ENCODE measurements around the gene SFXN5.
"Not testable (repeated sequence)": the region's sequence is repeated elsewhere in the genome, so short reads cannot be mapped to it uniquely, and the experiment has no call there.

Gene SFXN5

DNA sequence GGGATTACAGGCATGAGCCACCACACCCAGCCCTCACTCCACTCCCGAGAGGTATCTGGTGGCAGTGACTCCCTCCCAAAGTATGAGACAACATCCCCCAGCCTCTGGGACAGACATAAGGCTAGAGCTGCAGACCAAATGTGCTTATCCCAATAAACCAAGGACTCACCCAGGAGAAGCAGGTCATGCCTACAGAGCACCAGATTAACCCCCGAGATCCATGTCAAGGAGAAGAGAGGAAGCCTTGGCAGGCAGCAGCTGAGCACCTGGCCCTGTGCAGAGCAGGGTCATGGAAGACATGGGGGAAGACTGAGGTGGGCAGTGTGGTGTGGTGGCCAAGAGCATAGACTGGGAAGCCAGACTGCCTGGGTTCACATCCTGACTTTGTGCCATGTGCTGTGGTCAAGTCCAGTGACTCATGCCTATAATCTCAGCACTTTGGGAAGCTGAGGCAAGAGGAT lies 34.0 kb upstream of the SFXN5 start:
- DNase-seq (ENCODE audit: extremely low read depth, low read depth): no peak

DNA sequence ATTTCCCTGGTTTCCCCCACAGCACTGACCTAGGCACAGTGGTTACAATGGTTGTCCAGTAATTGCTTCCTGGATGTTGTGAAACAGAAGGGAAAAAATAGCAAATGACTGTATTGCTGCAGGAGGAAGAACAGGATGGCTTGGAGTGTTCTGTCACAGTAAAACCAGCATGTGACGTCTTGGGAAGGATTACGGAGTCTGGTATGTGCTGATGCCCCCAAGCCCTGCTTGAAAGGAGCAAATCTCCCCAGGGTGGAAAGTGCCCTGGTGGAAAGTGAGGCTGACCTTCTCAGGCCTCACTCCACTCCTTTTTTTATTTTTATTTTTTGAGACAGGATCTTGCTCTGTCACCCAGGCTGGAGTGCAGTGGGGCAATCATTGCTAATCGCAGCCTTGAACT lies 33.4 kb upstream of the SFXN5 start:
- TF ChIP-seq, protein P1, sequence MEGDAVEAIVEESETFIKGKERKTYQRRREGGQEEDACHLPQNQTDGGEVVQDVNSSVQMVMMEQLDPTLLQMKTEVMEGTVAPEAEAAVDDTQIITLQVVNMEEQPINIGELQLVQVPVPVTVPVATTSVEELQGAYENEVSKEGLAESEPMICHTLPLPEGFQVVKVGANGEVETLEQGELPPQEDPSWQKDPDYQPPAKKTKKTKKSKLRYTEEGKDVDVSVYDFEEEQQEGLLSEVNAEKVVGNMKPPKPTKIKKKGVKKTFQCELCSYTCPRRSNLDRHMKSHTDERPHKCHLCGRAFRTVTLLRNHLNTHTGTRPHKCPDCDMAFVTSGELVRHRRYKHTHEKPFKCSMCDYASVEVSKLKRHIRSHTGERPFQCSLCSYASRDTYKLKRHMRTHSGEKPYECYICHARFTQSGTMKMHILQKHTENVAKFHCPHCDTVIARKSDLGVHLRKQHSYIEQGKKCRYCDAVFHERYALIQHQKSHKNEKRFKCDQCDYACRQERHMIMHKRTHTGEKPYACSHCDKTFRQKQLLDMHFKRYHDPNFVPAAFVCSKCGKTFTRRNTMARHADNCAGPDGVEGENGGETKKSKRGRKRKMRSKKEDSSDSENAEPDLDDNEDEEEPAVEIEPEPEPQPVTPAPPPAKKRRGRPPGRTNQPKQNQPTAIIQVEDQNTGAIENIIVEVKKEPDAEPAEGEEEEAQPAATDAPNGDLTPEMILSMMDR (IDR thresholded peaks at IDR 0.05; ENCODE audit: low read depth, low read length): no peak
- DNase-seq (ENCODE audit: extremely low read depth, low read depth): no peak

More for the DNA sequence above, 34.0 kb upstream of the SFXN5 start:
- TF ChIP-seq, protein P1 (IDR thresholded peaks at IDR 0.05; ENCODE audit: low read depth, low read length): no peak

DNA sequence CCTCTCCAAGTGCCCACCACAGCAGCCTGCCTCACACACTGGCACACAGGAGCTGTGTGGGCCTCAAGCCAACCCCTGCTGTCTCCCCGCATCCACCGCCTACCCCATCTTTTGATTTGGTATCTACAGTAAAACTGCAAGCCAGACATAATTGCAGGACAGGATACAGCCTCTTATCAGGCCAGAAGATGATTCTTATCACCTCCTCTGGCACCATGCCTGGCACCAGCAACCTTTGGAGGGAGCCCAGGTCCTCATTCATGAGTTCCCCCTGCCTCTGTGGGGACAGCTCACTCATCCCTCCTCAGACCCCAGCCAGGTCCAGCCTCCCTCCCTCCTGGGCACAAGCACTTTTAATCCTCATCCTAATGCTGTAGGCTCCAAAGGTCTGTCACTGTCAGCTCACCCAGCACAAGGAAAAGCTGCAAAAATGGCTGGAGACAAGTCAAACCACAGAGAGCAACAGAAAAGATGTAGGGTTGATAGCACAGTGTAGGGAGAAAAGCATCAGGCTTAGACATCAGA lies 31.6 kb upstream of the SFXN5 start:
- TF ChIP-seq, protein P1 (IDR thresholded peaks at IDR 0.05; ENCODE audit: low read depth, low read length): no peak
- DNase-seq (ENCODE audit: extremely low read depth, low read depth): no peak

DNA sequence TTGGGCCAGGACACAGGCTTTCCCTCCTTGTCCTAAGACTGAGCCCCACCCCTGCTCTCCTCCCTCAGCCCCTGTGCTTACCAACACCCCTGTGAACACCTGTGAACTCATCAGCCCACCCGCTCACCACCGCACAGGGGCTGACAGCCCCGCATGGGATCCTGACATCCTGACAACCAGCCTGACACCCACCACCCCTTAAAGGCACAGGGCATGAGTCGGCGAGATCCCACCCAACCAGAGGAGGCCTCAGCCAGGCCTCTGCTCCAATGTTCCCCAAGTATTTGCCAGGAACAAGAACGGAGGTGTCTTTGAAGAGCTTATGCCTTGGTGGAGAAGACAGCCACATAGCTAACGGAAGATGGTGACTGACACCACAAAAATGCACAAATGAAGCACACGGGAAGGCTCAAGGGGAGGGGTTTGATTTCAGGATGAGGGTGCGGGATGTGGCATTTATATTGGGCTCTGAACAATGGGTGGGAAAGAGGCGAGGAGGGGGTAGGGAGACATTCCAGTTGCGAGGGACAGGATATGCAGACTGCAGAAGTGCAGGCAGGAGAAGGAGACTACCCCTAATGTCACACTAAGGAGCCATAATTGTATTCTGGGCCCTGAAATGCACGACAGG lies 30.2 kb upstream of the SFXN5 start:
- TF ChIP-seq, protein P1 (IDR thresholded peaks at IDR 0.05; ENCODE audit: low read depth, low read length): no peak
- no peak for DNase-seq (ENCODE audit: extremely low read depth, low read depth)

DNA sequence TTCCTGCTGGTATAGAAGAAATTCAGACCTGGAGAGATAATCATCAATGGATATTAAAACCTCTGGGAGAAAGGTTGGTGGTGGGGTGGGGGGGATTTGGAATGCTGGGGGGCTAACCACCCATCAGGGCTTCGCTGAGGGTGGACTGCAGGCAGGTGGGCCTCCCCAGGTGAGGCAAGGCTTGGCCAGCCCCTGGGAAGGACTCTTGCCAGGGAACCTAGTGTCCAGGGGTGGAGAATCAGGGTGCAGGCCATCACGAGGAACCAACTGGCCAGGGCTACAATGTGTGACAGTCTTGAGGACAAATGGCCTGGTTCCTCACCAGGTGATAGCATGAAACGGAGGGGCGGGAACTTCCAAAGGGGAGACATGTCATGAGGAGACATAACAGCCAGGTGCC lies 29.4 kb upstream of the SFXN5 start:
- no peak for DNase-seq (ENCODE audit: extremely low read depth, low read depth)
- TF ChIP-seq, protein P1 (IDR thresholded peaks at IDR 0.05; ENCODE audit: low read depth, low read length): no peak

DNA sequence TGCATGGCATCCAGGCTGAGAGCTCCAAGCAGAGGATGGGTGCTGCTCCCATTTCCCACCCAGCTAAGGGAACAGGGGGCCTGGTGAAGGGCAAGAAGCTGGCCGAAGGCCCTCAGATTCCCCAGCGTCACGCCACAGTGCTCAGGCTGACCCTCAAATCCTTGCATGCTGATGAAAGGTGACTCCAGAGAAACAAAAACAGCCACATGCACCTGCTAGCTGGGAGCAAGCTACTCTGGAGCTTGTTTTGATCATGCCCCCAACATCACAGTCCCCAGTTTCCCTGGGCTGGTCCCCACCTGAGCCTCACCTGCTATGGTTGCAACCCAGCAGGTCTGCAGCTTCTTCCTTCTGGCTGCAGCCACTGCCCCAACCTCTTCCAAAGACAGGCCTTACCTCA lies 28.0 kb upstream of the SFXN5 start:
- DNase-seq (ENCODE audit: extremely low read depth, low read depth): no peak
- TF ChIP-seq, protein P1 (IDR thresholded peaks at IDR 0.05; ENCODE audit: low read depth, low read length): no peak

DNA sequence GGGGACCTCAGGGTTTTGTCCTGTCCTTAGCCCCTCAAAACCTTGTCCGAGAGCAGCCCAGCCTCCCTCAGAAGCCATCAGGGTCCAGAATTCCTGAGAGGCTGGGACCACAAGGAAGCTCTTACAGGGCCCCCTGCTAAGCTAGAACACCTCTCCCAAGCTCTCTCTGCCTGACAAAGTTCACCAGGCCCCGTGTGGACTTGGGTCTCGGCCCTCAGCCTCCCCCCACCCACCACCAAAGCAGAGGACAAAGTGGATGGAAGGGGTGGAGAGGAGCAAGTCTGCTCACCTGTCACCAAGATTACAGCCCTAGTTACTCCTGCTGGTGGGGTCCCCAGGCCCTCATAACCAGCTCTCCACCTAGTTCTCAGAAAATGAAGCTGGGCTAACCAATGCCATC lies 24.4 kb upstream of the SFXN5 start:
- TF ChIP-seq, protein P1 (IDR thresholded peaks at IDR 0.05; ENCODE audit: low read depth, low read length): no peak

DNA sequence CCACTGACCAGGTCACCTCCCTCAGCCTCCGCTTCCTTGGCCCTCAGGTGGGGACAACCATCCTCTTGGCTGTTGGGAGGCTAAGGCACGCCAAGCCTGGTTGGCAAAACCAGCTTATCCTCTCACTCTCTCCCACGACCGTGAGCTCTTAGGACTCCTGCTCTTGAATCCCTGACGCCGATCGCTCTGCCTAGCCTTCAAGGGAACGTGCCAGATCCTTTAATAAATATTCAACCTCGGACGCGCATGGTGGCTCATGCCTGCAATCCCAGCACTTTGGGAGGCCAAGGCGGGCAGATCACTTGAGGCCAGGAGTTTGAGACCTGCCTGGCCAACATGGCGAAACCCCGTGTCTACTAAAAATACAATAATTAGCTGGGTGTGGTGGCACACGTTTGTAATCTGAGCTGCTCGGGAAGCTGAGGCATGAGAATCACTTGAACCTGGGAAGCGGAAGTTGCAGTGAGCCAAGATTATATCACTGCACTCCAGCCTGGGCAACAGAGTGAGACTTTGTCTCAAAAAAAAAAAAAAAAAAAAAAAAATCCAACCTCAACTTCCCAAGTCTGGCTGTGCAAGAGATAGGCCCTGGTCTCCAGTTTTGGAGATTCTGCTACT lies 22.2 kb upstream of the SFXN5 start:
- not testable (repeated sequence) for DNase-seq (ENCODE audit: extremely low read depth, low read depth)

More for the DNA sequence above, 24.4 kb upstream of the SFXN5 start:
- DNase-seq (ENCODE audit: extremely low read depth, low read depth): no peak

Data from AG09319 (cell line).